Body of pancreas (tissue), 4 donors: ENCODE results near the gene HOXC5. TPM values are rescaled to one million over a fixed set of nuclear protein-coding genes. Genes with fewer than 3 reads are reported as not detected.

Source experiments
- ATAC-seq: fragments of 150-250 bp; one replicate; pipeline ENCODE4 v1.9.1; 2016
- DNase-seq, 4 donors: peaks; one replicate each; pipeline ENCODE4 v3.0.0-alpha.2; 2019
- H3K27ac ChIP-seq, 4 donors: fragments of 200-600 bp; sonication (generic); 1 replicate in 3 of 4; 2 replicates in 1 of 4; pipeline versions ENCODE4 v1.5.1 to v1.6.1; 2016 to 2019; ENCODE audit warnings: mild to moderate bottlenecking in 1 of 4, mixed read lengths in 1 of 4, moderate library complexity in 1 of 4
- H3K27me3 ChIP-seq, 2 donors: fragments of 200-600 bp; sonication (generic); one replicate each; pipeline ENCODE4 v1.6.0; 2016; ENCODE audit warnings: mild to moderate bottlenecking in 1 of 2
- H3K36me3 ChIP-seq, 2 donors: fragments of 200-600 bp; sonication (generic); replicated peaks in 1 of 2; 2 replicates each; pipeline ENCODE4 v1.5.1; 2016; ENCODE audit warnings: low read depth in 2 of 2; ENCODE audit not compliant: insufficient read depth in 1 of 2
- H3K4me1 ChIP-seq: fragments of 200-600 bp; sonication (generic); one replicate; pipeline ENCODE4 v1.6.0; 2016
- H3K4me3 ChIP-seq, 2 donors: fragments of 200-600 bp; sonication (generic); 1 replicate in 1 of 2; 2 replicates in 1 of 2; pipeline ENCODE4 v1.5.1; 2016 to 2019
- H3K9me3 ChIP-seq, 3 donors: fragments of 200-600 bp; sonication (generic); 1 replicate in 2 of 3; 2 replicates in 1 of 3; pipeline ENCODE4 v1.5.1; 2016
- CTCF ChIP-seq, 7 experiments: fragments of 450-650 bp in 4 of 7; fragments of 200-600 bp in 3 of 7; sonication (generic) in 3 of 7; IDR thresholded peaks; one replicate each; pipeline ENCODE4 v1.5.1; 2016 to 2019; ENCODE audit warnings: antibody characterized with exemption in 7 of 7
- POLR2A ChIP-seq, 3 donors: fragments of 450-650 bp; IDR thresholded peaks; one replicate each; pipeline ENCODE4 v1.6.1; 2016; ENCODE audit warnings: antibody characterized with exemption in 3 of 3, mild to moderate bottlenecking in 2 of 3
- WGBS, 2 donors: methylation state at CpG; one replicate each; pipeline ENCODE4 v1.1.5; 2017; 5-methylcytosine and 5-hydroxymethylcytosine counted together
- intact Hi-C: fragments of 100-400 bp; cut with DNase I; formaldehyde crosslinking; loops from one replicate; pipeline ENCODE4 v1.15.1; 2023
- total RNA-seq, 2 donors: library from RNA; depleted of rRNA; stranded (reverse); fragments of >200 nt; gene quantifications; one replicate each; pipeline ENCODE4 v1.1.0, GENCODE V29; 2016

The HOXC5 gene
- total RNA-seq, 2 donors from 2014 or later: not detected

DNA sequence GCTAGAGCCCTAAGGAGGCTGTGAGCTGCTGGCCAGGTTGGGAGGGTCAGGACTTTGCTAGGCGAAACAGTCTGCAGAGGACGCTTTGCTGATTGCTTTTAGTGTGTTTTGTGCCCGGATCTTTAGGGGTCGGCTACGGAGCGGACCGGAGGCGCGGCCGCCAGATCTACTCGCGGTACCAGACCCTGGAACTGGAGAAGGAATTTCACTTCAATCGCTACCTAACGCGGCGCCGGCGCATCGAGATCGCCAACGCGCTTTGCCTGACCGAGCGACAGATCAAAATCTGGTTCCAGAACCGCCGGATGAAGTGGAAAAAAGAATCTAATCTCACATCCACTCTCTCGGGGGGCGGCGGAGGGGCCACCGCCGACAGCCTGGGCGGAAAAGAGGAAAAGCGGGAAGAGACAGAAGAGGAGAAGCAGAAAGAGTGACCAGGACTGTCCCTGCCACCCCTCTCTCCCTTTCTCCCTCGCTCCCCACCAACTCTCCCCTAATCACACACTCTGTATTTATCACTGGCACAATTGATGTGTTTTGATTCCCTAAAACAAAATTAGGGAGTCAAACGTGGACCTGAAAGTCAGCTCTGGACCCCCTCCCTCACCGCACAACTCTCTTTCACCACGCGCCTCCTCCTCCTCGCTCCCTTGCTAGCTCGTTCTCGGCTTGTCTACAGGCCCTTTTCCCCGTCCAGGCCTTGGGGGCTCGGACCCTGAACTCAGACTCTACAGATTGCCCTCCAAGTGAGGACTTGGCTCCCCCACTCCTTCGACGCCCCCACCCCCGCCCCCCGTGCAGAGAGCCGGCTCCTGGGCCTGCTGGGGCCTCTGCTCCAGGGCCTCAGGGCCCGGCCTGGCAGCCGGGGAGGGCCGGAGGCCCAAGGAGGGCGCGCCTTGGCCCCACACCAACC, 3.1 kb upstream of the HOXC5 start:
- no peak overlapping the region for H3K27ac ChIP-seq
- DNase-seq (no peak), ATAC-seq (no peak)
- no peaks in the 10 kb centered on the region for H3K36me3 ChIP-seq
- H3K9me3 ChIP-seq: no peaks in the 10 kb centered on the region
- intact Hi-C loops: loop anchor here (5.0 kb wide), 1 partner anchor 163 kb away; no protein-coding TSS in a partner anchor
- H3K4me3 ChIP-seq: no peak overlapping the region
- TF ChIP-seq CTCF (IDR thresholded peaks at IDR 0.05) (no peak), POLR2A (IDR thresholded peaks at IDR 0.05) (no peak)
- H3K27me3 ChIP-seq: peaks cover 4 to 54% of the 10 kb centered on the region in 2 donors
- WGBS, 2 donors: 24 to 25% methylated on average over 37 to 49 of the region's 53 CpGs
- peaks cover 37% of the 10 kb centered on the region for H3K4me1 ChIP-seq

- no peak for DNase-seq
- TF ChIP-seq POLR2A (IDR thresholded peaks at IDR 0.05) (no peak), CTCF (IDR thresholded peaks at IDR 0.05) (no peak)
- H3K36me3 ChIP-seq: no peaks in the 10 kb centered on the region
- intact Hi-C loops: loop anchor here (5.0 kb wide), 1 partner anchor 162 kb away; no protein-coding TSS in a partner anchor
- peaks cover 37% of the 10 kb centered on the region for H3K4me1 ChIP-seq
- no peak overlapping the region for H3K4me3 ChIP-seq
- peaks cover 4 to 54% of the 10 kb centered on the region in 2 donors for H3K27me3 ChIP-seq
- no peak for ATAC-seq
- H3K27ac ChIP-seq: no peak overlapping the region
- 36 to 42% methylated on average over 6 to 7 of the region's 7 CpGs for WGBS, 2 donors
- no peaks in the 10 kb centered on the region for H3K9me3 ChIP-seq
These were observed 2.4 kb upstream of the HOXC5 start for GRCh38 chr12:54030442-54030801.

- H3K9me3 ChIP-seq: no peaks in the 10 kb centered on the region
- peak overlapping the region in 1 of 4 donors; percentile 11 for H3K27ac ChIP-seq
- H3K27me3 ChIP-seq: peaks cover 4 to 54% of the 10 kb centered on the region in 2 donors
- H3K36me3 ChIP-seq: no peaks in the 10 kb centered on the region
- ATAC-seq (peak; percentile 25), DNase-seq (peak in 1 of 4 donors; percentile 32)
- H3K4me3 ChIP-seq: no peak overlapping the region
- no peak for TF ChIP-seq CTCF (IDR thresholded peaks at IDR 0.05)
- TF ChIP-seq POLR2A (IDR thresholded peaks at IDR 0.05): no peak
- intact Hi-C loops: loop anchor here (5.0 kb wide), 1 partner anchor 161 kb away; no protein-coding TSS in a partner anchor
- 6 to 9% methylated on average over 23 to 46 of the region's 46 CpGs for WGBS, 2 donors
- H3K4me1 ChIP-seq: peaks cover 37% of the 10 kb centered on the region
These were observed 1.9 kb upstream of the HOXC5 start for GRCh38 chr12:54030889-54031471.

GRCh38 chr12:54031480-54031879, 1.4 kb upstream of the HOXC5 start:
- Histone ChIP-seq H3K9me3 (no peaks in the 10 kb centered on the region), H3K36me3 (no peaks in the 10 kb centered on the region), H3K4me3 (no peak overlapping the region), H3K4me1 (peaks cover 37% of the 10 kb centered on the region), H3K27ac (peak overlapping the region in 1 of 4 donors; percentile 11), H3K27me3 (peaks cover 4 to 54% of the 10 kb centered on the region in 2 donors)
- intact Hi-C loops: loop anchor here (5.0 kb wide), 1 partner anchor 161 kb away; no protein-coding TSS in a partner anchor
- DNase-seq: no peak
- WGBS, 2 donors: 31 to 32% methylated on average over 16 of the region's 16 CpGs
- ATAC-seq: no peak
- TF ChIP-seq POLR2A (IDR thresholded peaks at IDR 0.05) (no peak), CTCF (IDR thresholded peaks at IDR 0.05) (no peak)
